KMS-11 (cell line): ENCODE data around the gene ATP13A5.

Experiments
- H2AFZ ChIP-seq: fragments of 200-600 bp; sonication (generic); 2 replicates; pipeline ENCODE4 v1.6.1; 2016; ENCODE audit warnings: antibody characterized with exemption, mixed run types, low read depth
- H3K27ac ChIP-seq: fragments of 200-600 bp; sonication (generic); 2 replicates; pipeline ENCODE4 v1.6.1; 2016; ENCODE audit warnings: mild to moderate bottlenecking, mixed run types
- H3K27me3 ChIP-seq: fragments of 200-600 bp; sonication (generic); 2 replicates; pipeline ENCODE4 v1.6.1; 2017; ENCODE audit warnings: mild to moderate bottlenecking, low read depth, mixed run types, moderate library complexity; ENCODE audit not compliant: insufficient read depth
- H3K36me3 ChIP-seq: fragments of 200-600 bp; sonication (generic); 2 replicates; pipeline ENCODE4 v1.6.1; 2017; ENCODE audit warnings: mild to moderate bottlenecking, mixed run types; ENCODE audit not compliant: insufficient read depth
- H3K4me1 ChIP-seq: fragments of 200-600 bp; sonication (generic); 2 replicates; pipeline ENCODE4 v1.6.1; 2016; ENCODE audit warnings: mild to moderate bottlenecking, low read depth, mixed run types; ENCODE audit not compliant: poor library complexity, severe bottlenecking
- H3K4me2 ChIP-seq: fragments of 200-600 bp; sonication (generic); 2 replicates; pipeline ENCODE4 v1.7.0; 2016; ENCODE audit warnings: mild to moderate bottlenecking, mixed run types
- H3K4me3 ChIP-seq: fragments of 200-600 bp; sonication (generic); IDR thresholded peaks from 2 replicates; pipeline ENCODE4 v1.6.1; 2017; ENCODE audit warnings: low read depth, low read length, mixed read lengths; ENCODE audit not compliant: insufficient read depth
- H3K79me2 ChIP-seq: fragments of 200-600 bp; sonication (generic); 2 replicates; pipeline ENCODE4 v1.6.1; 2016; ENCODE audit warnings: low read depth, mixed run types; ENCODE audit not compliant: insufficient read depth
- H3K9ac ChIP-seq: fragments of 200-600 bp; sonication (generic); 2 replicates; pipeline ENCODE4 v1.6.1; 2016; ENCODE audit warnings: mild to moderate bottlenecking, mixed run types
- H4K20me1 ChIP-seq: fragments of 200-600 bp; sonication (generic); 2 replicates; pipeline ENCODE4 v1.6.1; 2016; ENCODE audit warnings: mild to moderate bottlenecking, mixed run types; ENCODE audit not compliant: insufficient read depth
- CTCF ChIP-seq: fragments of 200-600 bp; sonication (generic); conservative IDR thresholded peaks from 2 replicates; pipeline ENCODE4 v1.6.1; 2017; ENCODE audit warnings: low read depth, mild to moderate bottlenecking, antibody characterized with exemption, low read length, moderate library complexity, mixed read lengths

Gene ATP13A5

DNA sequence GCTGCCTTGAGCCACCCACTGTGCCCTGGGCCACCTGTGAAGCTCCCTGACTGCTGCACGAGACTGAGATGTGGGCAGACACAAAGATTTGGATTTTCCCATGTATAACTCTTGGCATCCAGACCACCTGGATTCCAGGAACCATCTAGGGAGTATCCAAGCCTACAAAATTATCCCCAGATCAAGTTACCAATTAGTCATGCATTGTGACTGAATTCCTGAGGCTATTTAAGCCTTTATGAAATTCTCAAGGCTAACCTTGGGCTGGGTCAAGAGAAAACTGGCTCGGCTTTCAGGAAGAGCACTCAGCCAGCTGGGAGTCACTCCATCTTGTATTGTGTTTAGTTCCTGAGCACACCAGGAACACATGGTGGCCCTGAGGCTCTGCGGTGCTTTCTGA, 13.3 kb upstream of the ATP13A5 start:
- H4K20me1 ChIP-seq = no peaks in the 10 kb centered on the region
- H3K4me1 ChIP-seq = no peaks in the 10 kb centered on the region
- no peak overlapping the region for H3K4me3 ChIP-seq
- H3K9ac ChIP-seq = no peak overlapping the region
- H3K36me3 ChIP-seq = no peaks in the 10 kb centered on the region
- no peaks in the 10 kb centered on the region for H3K79me2 ChIP-seq
- no peak overlapping the region for H2AFZ ChIP-seq
- H3K27me3 ChIP-seq = no peaks in the 10 kb centered on the region
- no peak for TF ChIP-seq CTCF
- no peak overlapping the region for H3K4me2 ChIP-seq
- no peak overlapping the region for H3K27ac ChIP-seq

DNA sequence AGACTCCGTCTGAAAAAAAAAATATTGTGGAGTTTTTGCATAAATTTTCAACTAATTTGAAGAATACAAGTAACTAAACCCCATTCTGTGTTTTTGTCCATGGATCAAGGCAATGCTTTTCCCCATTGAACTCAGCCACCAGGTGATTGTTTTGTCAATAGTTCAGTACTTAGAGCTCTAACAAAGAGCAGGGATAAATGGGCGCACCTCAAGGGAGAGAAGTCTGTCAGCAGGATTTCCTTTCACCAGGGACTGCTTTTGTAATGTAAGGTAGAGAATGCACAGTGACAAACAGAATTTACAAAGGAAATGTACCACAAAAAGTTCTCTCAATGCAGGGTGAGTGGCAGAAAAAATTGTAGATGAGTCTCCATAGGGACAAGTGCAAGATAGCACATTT, 10.8 kb upstream of the ATP13A5 start:
- H4K20me1 ChIP-seq = no peaks in the 10 kb centered on the region
- H3K4me3 ChIP-seq = no peak overlapping the region
- no peaks in the 10 kb centered on the region for H3K27me3 ChIP-seq
- no peak overlapping the region for H3K4me2 ChIP-seq
- H2AFZ ChIP-seq = no peak overlapping the region
- no peaks in the 10 kb centered on the region for H3K79me2 ChIP-seq
- no peaks in the 10 kb centered on the region for H3K36me3 ChIP-seq
- no peak for TF ChIP-seq CTCF
- H3K4me1 ChIP-seq = no peaks in the 10 kb centered on the region
- no peak overlapping the region for H3K27ac ChIP-seq
- no peak overlapping the region for H3K9ac ChIP-seq

DNA sequence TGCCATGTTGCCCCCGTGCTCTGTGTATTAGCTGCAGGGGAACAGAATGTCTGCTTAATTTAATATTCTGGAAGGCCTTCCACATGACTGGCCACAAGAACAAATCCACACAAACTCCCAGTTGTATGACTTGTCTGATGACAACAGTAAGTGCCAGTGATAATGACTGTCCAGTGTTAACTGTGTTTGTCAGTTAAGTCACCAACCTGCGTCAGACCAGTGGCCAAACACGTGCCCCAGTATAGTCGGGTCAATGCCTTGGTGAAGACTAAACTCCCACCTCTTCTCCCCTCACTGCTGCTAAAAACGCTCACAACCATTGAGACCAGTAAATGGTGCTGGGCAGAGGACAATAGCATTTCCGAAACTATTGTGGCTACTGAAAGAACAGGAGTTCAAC, 9.8 kb upstream of the ATP13A5 start:
- Histone ChIP-seq H3K4me1 (no peaks in the 10 kb centered on the region), H3K4me3 (no peak overlapping the region), H4K20me1 (no peaks in the 10 kb centered on the region), H3K4me2 (no peak overlapping the region), H3K9ac (no peak overlapping the region), H3K79me2 (no peaks in the 10 kb centered on the region), H3K27me3 (no peaks in the 10 kb centered on the region), H3K27ac (no peak overlapping the region), H2AFZ (no peak overlapping the region), H3K36me3 (no peaks in the 10 kb centered on the region)
- TF ChIP-seq CTCF = no peak

- no peak overlapping the region for H3K27ac ChIP-seq
- H3K27me3 ChIP-seq = no peaks in the 10 kb centered on the region
- H4K20me1 ChIP-seq = no peaks in the 10 kb centered on the region
- TF ChIP-seq CTCF = no peak
- no peaks in the 10 kb centered on the region for H3K4me1 ChIP-seq
- H3K36me3 ChIP-seq = no peaks in the 10 kb centered on the region
- no peak overlapping the region for H2AFZ ChIP-seq
- H3K79me2 ChIP-seq = no peaks in the 10 kb centered on the region
- no peak overlapping the region for H3K4me2 ChIP-seq
- no peak overlapping the region for H3K4me3 ChIP-seq
- H3K9ac ChIP-seq = no peak overlapping the region
These were observed 9.0 kb upstream of the ATP13A5 start for GRCh38 chr3:193387596-193387995.

- no peaks in the 10 kb centered on the region for H3K27me3 ChIP-seq
- peaks cover 4% of the 10 kb centered on the region for H3K4me1 ChIP-seq
- H3K36me3 ChIP-seq = no peaks in the 10 kb centered on the region
- no peak overlapping the region for H3K27ac ChIP-seq
- no peaks in the 10 kb centered on the region for H3K79me2 ChIP-seq
- H2AFZ ChIP-seq = no peak overlapping the region
- TF ChIP-seq CTCF = no peak
- no peak overlapping the region for H3K4me2 ChIP-seq
- no peaks in the 10 kb centered on the region for H4K20me1 ChIP-seq
- no peak overlapping the region for H3K4me3 ChIP-seq
- H3K9ac ChIP-seq = no peak overlapping the region
These were observed 962 bp downstream of the ATP13A5 start for GRCh38 chr3:193377591-193377990.
